NCI-H1092 (cell line): Measurements from ENCODE around the gene ANKRD60.
A peak's percentile ranks its signal among the peaks of the same experiment; 100 is the strongest.

Experiments used
- DNase-seq: peaks from one replicate; lab custom pipeline; 2025; lab: John Stamatoyannopoulos, UW

The ANKRD60 gene

DNA sequence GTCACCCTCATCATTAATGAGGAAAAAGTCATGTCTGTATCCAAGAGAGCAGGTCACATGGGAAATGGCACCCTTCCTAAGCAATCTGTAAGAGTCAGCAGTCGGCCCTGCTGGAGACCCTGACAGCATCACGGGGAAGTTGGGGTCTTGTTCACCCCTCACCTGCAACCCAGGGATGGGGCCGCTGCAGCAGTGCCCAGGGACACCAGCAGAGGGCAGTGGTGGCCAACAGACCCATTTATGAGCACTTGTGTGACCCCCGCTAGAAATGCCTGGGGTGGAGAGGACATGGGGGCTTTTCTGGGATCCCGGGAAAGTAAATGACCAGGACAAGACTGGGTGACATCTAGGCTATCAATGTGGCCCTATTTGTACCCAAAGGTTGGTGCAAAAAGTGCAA is 35.9 kb downstream of the ANKRD60 start:
- DNase-seq = no peak

DNA sequence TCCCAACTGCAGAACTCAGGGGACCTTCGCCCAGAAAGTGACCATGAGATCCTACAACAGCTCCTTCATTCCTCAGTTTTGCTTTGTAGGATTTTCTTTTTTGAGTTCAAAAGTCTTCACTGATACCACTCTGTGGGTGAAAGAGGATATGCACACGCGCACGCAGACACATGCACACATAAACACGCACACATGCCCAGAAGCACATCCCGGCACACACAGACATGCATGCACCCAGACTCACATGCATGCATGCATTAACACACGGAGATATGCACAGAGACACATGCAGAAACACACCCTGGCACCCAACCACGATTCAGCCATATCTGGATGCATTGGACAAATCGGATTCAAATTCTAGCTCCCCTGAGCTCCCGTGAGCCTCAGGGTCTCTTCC is 36.4 kb downstream of the ANKRD60 start:
- DNase-seq = no peak

DNA sequence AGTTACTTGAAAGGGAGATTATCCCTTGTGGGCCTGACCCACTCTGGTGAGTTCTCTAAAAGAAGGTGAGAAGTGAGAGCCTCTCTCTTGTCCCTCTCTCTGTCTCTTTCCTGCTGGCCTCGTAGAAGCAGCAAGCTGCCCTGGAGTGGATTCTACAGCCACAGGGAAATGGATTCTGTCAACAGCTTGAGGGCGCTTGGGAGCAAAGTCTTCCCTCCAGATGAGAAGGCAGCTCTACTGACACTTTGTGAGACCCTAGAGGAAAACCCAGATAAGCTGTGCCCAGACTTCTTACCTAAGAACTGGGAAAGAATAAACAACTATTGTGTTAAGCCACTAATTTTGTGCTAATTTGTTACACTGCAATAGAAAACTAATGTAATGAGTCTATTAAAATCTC is 39.9 kb downstream of the ANKRD60 start:
- no peak for DNase-seq

DNA sequence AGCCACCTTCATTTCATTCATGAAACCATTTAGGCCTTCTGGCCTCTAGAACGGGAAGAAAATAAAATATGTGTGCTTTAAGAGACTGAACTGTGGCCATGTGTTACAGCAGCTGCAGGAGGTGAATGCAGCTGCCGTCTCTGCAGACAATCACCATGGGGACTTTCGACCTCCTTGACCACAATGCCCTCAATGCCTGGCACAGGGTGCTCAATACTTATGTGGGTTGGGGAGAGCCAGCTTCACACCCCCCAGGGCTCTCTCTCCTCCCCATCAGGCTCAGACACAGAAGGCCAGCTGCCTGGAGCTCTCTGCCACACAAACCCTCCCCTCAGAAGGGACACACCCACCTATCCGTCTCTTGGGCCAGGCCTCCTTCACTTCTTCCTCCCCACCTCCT is 43.5 kb downstream of the ANKRD60 start:
- DNase-seq = no peak

DNA sequence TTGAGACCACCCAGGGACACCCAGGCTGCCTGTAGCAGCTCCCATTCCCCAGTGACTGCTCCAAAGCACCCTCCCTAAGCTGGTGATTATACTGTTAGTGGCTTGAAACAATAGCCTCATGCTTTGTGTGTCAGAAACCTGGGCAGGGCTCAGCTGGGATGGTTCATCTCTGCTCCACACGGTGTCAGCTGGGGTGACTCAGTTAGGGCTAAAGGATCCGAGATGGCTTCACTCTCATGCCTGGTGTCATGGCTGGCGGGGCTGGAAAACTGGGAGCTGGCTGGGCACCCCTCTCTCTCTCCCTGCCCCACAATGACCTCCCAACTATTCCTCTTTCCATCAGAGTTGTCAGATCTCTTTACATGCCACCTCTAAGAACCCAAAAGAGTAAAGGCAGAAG is 44.4 kb downstream of the ANKRD60 start:
- DNase-seq = no peak

DNA sequence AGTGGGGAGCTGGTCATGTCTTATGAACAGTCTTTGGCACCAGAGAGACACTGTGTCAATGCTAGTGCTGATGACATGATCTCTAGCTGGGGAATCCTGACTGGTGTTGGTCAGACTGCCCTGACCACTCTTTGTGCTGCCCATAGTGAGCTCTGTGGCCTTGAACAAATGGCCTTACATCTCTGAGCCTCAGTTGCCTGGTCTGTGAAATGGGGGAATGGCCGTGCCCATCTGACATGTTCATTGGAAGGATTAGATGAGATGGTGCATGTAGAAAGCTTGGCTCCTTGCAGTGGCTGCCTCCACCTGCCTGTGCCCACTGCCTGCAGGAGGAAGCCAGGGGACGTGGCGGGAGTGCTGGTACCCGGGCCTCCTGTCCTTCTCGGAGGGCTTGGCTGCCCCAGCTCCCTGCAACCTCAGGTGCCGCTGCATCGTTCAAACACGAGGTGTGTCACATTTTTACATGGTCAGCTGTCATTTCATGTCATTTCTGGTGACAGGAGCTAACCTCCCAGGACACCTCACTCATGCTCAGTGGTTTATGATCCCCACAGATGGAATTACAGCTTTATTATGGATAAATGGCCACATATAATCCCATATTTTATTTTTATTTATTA is 45.8 kb downstream of the ANKRD60 start:
- no peak for DNase-seq

DNA sequence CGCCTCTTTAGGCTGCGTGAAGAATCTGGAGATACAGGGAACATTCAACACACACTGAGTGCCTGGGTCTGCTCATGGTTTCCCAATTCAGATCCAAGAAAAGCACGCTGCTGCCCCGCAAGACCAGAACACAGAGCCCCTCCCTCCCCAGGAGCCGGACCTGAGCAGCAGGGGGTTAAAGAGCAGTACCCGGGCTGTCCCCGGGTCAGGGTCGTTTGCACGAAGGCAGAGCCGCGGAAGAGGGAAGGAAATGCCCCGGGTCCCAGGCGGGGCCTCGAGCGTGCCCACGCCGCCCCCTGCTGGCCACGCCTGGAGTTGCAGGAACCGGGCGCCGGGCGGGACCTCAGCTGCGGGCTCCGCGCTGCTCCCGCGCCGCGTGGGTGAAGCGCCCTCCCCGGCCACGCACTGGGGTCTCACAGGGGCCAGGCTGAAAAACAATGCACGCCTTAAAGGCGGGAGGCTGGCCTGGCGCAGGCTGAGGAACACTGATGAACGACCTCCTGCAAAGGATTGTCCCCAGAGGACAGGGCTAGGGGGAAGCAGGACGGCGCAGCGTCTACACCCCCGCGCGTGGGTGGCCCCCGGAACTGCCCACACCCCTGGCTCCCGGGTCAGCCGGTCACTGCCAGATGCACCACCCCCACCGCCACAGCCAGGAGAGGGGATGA is 48.9 kb downstream of the ANKRD60 start:
- peak; percentile 2 for DNase-seq

DNA sequence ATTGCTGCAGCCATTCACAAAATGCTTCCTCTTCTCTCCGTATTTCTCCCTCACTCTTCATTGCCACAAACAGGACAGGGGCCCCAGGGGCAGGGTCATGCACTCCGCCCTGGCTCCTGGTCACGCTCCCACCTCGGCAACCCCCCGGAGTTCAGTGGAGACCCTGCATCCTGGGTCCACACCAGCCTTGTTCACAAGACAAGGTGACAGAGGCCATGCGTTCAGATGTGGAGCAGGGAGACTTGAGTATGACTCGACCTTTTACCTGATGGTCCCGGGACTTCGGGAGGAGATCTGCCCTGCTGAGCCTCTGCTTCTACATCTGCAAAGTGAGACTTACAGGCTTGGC is 49.4 kb downstream of the ANKRD60 start:
- DNase-seq = no peak

DNA sequence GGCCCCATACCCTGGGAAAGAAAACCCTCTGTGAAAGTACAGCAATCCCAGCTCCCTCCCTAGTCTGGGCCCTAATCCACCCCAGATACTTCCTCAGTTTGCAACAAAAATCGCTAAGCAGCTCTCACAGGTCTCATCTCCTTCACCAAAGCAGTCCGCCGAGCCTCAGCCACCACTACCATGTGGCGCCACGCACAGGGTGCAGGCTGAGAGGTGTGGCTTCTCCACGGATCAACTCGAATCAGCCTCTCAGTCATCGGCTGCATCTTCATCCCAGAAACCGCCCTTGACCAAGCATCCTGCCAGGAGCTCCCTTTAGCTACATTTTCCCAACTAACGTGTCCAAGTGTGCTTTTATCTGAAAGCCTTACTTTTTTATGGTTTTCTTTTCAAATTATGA is 50.7 kb downstream of the ANKRD60 start:
- no peak for DNase-seq

DNA sequence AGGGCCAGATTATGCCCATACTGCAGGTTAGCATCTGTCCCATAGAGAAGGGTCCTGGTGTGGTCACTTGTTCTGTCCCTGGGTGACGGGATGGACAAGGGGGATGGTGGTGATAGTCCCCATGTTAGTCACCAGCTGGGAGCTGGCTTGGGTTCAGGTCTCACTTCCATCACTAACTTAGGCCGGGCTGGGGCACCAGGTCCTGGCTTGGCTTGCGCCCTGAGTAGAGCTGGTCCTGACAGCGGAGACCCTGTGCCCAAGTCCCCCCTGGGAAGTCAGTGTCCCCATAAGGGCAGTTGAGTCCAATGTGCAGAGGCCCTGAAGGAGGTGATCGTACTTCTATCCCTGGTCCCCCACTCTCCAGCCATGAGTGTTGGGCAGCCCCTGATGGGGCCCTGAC is 52.6 kb downstream of the ANKRD60 start:
- DNase-seq = no peak

DNA sequence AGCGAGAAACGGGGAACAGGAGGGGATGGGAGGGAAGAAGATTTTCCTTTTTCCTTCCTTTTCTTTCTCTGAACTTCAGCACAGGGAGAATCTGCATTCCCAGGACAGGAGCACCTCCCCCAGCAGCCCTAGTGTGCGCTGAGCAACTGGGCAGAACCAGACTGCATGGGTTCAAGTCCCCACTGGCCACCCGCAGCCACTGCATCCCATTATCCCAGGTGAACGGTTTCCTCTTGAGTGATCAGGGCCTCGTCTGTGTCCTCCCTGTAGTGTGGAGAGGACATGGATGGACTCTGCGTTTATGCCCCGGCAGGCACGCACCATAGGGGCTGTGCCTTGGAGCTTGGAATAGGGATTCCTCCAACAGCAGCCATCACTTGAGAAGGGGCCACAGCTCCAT is 53.0 kb downstream of the ANKRD60 start:
- DNase-seq = no peak

DNA sequence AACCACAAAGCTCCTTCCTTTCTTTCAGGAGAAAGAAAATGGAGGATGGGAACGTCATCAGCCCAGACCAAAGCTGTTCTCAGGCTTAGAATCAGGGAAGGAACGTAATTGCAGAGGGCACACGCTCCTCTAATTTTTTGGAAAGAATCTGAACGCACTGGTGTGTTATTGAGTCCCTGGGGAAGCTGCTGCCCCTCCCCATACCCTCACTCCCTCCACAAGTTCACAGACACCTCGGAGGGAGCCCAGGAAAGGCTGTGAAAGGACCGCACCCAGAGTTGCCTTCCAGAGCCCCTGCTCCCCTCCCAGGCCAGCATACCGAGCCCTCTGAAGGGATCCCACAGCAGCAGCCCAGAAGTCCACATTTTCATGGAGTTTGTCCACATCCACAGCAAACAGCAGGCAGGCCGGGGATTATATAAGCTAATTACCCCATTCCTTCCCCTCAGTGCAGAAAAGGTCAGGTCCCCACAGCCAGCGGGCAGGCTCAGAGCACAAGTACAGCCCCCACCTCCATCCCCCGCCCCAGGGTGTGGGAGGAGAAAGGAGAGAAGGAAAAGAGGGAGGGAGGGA is 53.7 kb downstream of the ANKRD60 start:
- DNase-seq = no peak

DNA sequence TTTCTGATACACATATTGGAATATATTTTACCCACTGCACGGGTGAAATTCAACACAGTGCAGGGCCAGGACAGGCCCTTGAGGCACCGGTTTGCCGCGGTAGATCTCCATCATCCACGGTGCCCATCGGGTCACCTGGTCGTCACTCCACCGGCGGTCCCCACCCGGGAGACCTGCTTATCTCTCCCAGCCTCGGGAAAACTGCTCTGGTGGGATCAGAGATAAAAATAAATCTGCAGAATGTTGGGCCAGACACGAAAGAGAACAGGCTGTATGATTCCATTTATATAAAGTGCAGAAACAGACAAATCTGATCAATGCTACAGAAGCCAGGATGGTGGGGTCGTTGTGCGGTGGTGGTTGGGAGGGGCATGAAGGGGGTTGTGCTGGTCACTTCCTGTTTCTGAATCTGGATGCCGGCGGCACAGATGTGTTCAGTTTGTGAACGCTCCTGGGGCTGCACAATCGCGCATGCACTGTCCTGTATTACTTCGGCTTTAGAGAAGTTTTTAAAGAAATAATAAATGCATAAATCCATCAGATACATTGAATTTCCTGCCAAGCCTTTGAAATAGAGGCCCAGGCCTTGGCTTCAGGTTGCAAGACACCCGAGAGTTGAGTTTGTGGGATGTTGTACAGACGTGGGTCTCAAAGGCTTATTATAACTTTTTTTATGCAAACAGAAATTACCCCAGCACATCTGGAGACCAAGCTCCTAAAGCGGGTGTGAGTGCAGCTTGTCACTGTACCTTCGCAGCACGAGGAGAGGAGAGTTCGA is 54.3 kb downstream of the ANKRD60 start:
- DNase-seq = no peak

DNA sequence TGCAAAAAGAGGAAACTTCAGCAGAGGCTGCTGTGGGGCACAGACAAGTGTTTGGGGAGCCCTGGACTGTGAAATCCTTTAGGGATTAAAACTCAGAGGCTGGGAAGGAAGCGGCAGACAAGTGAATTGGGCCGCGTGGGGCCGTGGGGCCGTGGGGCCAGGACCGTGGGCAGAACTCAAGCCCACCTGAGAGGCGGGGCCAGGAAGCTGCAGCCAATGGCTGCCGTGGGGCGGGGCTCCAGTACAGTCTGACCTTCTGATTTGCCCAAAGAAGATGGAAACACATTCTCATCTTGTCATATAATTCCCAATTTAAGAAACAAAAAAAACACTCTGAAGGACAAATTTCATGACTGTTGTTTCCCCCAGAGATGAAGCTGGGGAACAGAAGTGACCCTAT is 55.4 kb downstream of the ANKRD60 start:
- no peak for DNase-seq

DNA sequence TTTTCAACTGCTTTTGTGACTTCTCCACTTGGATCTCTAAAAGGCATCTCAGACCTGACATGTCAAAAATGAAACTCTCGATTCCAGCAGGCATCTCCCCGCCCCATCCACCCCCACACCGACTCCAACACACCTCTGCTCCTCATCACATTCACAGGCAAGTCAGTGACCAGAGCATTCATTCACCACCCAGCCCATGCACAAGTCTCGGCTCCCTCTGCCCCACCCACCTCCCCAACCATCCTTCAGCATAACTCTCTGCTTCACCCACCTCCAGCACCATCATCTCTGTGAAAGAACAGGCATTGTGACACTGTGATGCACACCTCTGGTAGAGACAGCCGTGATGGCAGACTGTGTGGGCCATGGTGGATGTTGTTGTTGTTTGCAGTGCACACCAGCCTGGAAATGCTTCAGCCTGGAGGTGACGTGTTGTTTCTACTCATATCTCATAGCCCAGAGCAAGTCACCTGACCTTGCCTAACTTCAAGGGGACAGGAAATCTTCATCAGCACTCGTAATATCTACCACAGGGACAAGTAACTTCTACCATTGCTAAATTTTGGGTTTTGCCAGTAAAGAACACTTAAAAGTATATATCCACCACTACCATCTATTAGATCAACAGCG is 56.5 kb downstream of the ANKRD60 start:
- no peak for DNase-seq

DNA sequence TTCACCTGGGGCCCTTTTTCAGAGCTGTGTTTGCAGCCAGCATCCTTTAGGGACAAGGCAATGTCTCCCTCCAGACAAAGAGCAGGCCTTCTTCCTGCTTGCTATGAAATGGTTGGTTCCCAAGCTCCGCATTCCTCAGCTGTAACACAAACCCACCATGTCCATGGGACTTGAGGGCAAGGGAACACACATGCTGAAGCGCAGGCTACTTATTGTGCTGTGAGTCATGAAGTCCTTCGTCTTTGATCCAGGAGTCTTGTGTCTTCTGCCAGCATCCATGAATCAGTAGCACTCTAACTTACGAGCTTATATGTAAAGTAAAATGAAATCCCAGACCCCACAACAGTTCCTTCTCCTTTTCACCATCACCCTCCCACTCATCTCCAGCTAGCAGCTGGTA is 59.0 kb downstream of the ANKRD60 start:
- DNase-seq = no peak

DNA sequence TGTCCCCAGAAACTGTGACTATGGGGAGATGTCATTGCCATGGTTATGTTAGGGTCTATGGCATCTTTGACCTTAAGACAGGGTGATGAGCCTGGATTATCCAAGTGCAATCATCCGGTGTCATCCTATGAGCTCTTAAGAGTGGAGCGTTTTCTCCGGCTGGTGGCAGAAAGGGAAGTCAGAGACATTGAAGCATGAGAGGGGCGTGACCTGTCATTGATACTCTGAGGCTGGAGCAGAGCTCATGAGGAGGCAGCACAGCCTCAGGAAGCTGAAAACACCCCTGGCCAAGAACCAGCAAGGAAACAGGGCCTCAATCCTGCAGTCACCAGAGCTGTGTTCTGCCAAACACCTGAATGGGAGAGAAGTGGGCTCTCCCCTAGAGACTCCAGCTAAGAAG is 59.6 kb downstream of the ANKRD60 start:
- DNase-seq = no peak

DNA sequence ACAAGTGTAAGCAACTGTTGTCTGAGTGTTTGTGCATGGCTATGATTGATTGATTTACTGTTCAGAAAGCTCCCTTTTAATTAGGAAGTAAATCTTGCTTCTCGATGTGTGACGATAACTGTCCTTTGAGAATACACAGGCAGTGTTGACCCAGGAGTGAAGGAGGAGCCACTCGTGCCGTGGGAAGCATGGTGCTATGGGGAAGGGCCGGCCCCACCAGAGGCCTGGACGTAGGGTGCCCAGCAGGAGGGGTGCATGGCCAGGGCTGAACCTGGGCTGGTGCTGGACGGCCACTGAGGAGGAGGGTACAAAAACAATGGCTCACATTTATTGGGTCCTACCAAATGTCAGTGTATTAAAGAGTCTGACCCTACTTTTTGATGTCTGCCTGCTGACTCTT is 60.7 kb downstream of the ANKRD60 start:
- no peak for DNase-seq
